HG03558 (cell line): ENCODE results near the gene CCDC171.
"Not testable (repeated sequence)": the region's sequence is repeated elsewhere in the genome, so short reads cannot be mapped to it uniquely, and the experiment has no call there.

Experiments
- ATAC-seq: cut with Tn5 transposase; IDR thresholded peaks from one replicate; pipeline ENCODE4 v1.9.1; 2021; ENCODE audit warnings: moderate number of reproducible peaks; ENCODE audit not compliant: unreplicated experiment; ENCODE audit errors: extremely low read depth

The CCDC171 gene

GRCh38 chr9:15670246-15670645 is 117.4 kb downstream of the CCDC171 start:
- no peak for ATAC-seq

- peak; percentile 92 for ATAC-seq
Observed at GRCh38 chr9:15670894-15671293, 118.1 kb downstream of the CCDC171 start.

- ATAC-seq = no peak
Observed at GRCh38 chr9:15693701-15694100, 140.9 kb downstream of the CCDC171 start.

GRCh38 chr9:15696979-15697378 is 144.1 kb downstream of the CCDC171 start:
- ATAC-seq = no peak

DNA sequence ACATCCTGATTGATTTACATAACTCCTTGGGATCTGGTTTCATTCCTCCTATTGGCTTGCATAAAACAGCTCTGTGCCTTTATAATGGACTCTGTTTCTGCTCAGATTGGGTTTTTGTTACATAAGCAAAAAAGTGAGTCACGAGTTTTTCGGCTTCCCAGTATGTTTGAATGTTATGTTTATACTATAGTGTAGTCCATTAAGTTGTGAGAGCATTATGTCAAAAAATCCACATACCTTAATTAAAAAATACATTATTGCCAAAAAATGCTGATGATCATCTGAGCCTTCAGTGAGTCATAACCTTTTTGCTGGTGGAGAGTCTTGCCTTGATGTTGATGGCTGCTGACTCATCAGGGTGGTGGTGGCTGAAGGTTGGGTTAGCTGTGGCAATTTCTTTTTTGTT is 144.6 kb downstream of the CCDC171 start:
- ATAC-seq = no peak

DNA sequence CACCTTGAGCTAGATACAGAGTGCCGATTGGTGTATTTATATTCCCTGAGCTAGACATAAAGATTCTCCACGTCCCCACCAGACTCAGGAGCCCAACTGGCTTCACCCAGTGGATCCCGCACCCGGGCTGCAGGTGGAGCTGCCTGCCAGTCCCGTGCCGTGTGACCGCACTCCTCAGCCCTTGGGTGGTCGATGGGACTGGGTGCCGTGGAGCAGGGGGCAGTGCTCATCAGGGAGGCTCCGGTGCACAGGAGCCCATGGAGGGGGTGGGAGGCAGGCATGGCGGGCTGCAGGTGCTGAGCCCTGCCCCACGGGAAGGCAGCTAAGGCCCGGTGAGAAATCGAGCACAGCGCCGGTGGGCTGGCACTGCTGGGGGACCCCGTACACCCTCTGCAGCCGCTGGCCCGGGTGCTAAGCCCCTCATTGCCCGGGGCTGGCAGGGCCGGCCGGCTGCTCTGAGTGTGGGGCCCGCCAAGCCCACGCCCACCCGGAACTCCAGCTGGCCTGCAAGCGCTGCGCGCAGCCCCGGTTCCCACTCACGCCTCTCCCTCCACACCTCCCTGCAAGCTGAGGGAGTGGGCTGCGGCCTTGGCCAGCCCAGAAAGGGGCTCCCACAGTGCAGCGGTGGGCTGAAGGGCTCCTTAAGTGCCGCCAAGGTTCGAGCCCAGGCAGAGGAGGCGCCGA is 147.2 kb downstream of the CCDC171 start:
- ATAC-seq = not testable (repeated sequence)

DNA sequence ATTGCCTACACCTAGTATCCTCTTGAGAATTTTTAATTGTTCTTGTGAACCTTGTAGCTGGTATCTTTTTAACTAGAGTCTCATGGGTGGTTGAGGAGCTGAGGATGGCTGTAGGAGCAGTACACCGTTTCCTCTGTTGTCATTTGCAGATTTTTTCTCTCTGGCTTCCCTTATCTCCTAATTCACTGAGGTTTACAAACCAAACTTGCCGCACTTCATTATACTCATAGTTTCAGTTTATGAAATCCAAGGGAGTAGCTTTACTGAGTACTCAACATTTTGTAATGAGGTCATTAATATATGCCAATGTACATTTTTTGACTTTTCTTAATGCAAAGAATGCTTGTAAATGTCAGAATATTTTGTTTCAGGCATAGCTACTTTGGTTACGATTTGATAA is 154.2 kb downstream of the CCDC171 start:
- ATAC-seq = no peak

GRCh38 chr9:15711531-15711930 is 158.7 kb downstream of the CCDC171 start:
- ATAC-seq = no peak

GRCh38 chr9:15711931-15712330 is 159.1 kb downstream of the CCDC171 start:
- no peak for ATAC-seq

DNA sequence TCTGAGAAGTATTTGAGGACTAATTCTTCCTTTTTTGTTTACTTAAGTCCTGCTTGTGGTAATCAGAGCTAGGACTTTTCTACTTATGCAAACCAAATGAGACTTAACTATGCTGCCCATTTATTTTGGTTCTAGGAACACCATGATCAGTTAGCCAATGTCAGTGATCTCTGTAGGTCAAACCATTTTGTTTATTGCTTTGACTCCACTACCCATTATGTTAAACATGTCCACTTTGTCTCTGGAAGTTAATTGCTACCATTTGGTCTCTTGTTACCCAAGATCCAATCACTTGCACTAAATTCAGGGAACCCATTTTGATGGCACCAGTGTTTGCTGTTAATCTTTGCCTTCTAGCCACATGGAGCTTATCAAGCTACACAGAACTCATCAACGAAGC is 161.9 kb downstream of the CCDC171 start:
- ATAC-seq = no peak

GRCh38 chr9:15717290-15717967 is 164.6 kb downstream of the CCDC171 start:
- ATAC-seq = no peak

GRCh38 chr9:15718423-15718822 is 165.6 kb downstream of the CCDC171 start:
- ATAC-seq = no peak

DNA sequence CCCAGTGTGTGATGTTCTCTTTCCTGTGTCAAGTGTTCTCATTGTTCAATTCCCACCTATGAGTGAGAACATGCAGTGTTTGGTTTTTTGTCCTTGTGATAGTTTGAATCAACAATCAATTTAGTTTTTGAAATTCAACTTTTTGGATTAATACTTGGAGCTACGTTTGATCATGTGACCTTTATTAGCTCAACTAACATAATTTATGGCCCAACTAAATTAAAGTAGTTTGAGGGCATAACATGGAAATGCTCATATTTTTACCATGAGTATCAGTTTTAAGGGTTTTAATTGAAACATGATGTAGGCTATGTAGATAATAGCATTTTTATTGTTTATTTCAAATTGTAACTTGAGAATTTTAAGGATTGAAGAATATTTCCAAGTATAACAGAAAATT is 168.0 kb downstream of the CCDC171 start:
- ATAC-seq = no peak

DNA sequence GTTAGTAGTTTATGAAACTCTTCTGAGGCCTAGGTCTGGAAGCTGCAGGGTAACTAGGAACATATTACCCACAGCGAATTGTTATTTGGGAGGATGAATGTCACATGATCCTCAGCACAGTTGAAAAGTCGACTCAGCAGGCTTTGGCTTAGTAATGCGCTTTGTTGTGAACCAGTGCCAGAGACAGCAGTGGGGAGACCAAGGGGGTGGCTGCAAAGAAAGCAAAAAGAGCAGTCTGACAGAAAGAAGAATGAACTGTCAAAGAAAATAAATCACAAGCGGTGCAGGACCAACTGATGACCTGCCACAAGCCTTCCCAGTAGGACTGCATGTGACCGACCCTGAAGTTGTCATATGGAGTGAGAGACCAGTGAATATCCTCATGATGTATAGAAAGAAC is 170.0 kb downstream of the CCDC171 start:
- ATAC-seq = no peak

DNA sequence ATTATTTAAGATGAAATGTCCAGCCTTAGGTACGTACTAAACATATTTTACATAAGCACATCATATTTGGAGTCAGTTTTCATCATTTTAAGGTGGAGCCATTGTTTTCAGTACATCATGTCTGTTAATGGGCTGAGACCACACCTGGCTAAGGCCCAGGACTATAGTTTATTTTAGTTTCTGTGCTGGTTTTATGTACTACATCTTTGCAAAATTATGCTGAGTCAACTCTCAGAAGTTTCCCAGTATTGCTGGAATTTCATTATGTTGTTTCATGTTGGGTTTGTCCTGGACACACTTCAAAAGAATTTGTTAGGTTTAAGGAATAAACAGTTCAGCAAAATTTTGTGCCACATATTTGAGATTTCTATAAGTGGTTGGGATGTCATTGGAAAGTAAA is 171.2 kb downstream of the CCDC171 start:
- no peak for ATAC-seq

DNA sequence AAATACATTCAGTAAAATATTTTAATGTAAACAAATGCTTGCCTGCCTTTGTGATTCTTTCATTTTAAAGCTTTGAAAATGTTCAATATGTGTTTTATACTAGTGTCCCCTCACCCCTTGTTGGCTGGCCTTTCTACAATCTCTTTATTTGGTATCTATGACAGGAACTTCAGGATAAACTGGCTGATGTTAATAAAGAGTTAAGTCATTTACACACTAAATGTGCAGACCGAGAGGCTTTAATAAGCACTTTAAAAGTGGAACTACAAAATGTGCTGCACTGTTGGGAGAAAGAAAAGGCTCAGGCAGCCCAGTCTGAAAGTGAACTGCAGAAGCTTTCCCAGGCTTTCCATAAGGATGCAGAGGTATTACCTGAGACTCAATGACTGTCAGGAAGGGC is 171.8 kb downstream of the CCDC171 start:
- no peak for ATAC-seq

GRCh38 chr9:15725953-15726352 is 173.1 kb downstream of the CCDC171 start:
- no peak for ATAC-seq

DNA sequence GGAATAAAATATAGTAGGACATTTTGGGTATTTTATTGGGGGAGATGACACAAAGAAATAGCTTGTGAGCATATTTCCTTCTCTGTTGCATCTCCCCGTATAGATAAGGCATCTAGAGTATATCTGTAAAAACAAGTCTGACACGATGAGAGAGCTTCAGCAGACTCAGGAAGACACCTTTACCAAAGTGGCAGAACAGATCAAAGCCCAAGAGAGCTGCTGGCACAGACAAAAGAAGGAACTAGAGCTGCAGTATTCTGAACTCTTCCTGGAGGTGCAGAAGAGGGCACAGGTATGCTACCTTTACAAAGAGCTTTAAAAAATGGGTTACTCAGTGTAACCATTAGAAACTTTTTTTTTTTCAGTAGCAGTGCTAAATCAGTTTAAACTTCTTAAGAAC is 176.7 kb downstream of the CCDC171 start:
- ATAC-seq = no peak

- ATAC-seq = no peak
Observed at GRCh38 chr9:15735083-15735857, 182.4 kb downstream of the CCDC171 start.

DNA sequence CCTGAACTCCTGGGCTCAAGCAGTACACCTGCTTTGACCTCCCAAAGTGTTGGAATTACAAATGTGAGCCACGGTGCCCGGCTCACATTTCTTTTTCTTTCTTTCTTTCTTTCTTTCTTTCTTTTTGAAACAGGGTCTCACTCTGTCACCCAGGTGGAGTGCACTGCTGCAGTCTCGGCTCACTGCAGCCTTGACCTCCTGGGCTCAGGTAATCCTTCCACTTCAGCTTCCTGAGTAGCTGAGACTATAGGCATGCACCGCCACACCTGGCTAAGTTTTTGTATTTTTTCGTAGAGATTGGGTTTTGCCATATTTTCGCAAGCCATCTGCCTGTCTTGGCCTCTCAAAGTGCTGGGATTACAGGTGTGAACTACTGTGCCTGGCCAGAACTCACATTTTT is 183.7 kb downstream of the CCDC171 start:
- ATAC-seq = no peak

GRCh38 chr9:15738011-15738410 is 185.2 kb downstream of the CCDC171 start:
- no peak for ATAC-seq
